GM23248 (cell line): ENCODE data around the gene RDH11.

Experiments used
- EZH2 ChIP-seq: fragments of 200-600 bp; sonication (generic); IDR thresholded peaks from 2 replicates; pipeline ENCODE4 v1.6.1; 2018; ENCODE audit warnings: antibody characterized with exemption, mild to moderate bottlenecking; ENCODE audit not compliant: insufficient read depth, poor library complexity, severe bottlenecking
- EZH2phosphoT487 ChIP-seq: fragments of 200-600 bp; sonication (generic); IDR thresholded peaks from 2 replicates; pipeline ENCODE4 v1.6.1; 2018; ENCODE audit warnings: antibody characterized with exemption, moderate library complexity, mild to moderate bottlenecking, low read depth; ENCODE audit not compliant: insufficient read depth

- TF ChIP-seq EZH2phosphoT487 (no peak), EZH2 (no peak)
Measured at GRCh38 chr14:67680121-67680602, 15.4 kb downstream of the RDH11 start.
